Inferior parietal cortex (tissue), 1 donor: ENCODE measurements around the gene CYP24A1.

ENCODE experiments used
- DNase-seq: peaks from one replicate; pipeline ENCODE4 v3.0.0-alpha.2; 2016; ENCODE audit errors: extremely low spot score

The CYP24A1 gene

GRCh38 chr20:54173653-54174456, at the start of gene CYP24A1:
Gene CYP24A1 (minus strand): TSS chr20:54173986. CDS start chr20:54173579, 407 bp downstream.
- DNase-seq, result no peak

- no peak for DNase-seq
These were observed 49.5 kb upstream of the CYP24A1 start for GRCh38 chr20:54223285-54223684.

- no peak for DNase-seq
These were observed 48.5 kb upstream of the CYP24A1 start for GRCh38 chr20:54221996-54222890.

- no peak for DNase-seq
These were observed 47.6 kb upstream of the CYP24A1 start for GRCh38 chr20:54221353-54221752.

- DNase-seq, result no peak
These were observed 46.9 kb upstream of the CYP24A1 start for GRCh38 chr20:54220722-54221121.

GRCh38 chr20:54219751-54220426, 46.1 kb upstream of the CYP24A1 start:
- DNase-seq, result peak; percentile 78

GRCh38 chr20:54218470-54218869, 44.7 kb upstream of the CYP24A1 start:
- DNase-seq, result no peak

GRCh38 chr20:54217762-54218161, 44.0 kb upstream of the CYP24A1 start:
- no peak for DNase-seq

- DNase-seq, result no peak
These were observed 41.5 kb upstream of the CYP24A1 start for GRCh38 chr20:54215157-54215789.

GRCh38 chr20:54214566-54214965, 40.8 kb upstream of the CYP24A1 start:
- no peak for DNase-seq

GRCh38 chr20:54212871-54213270, 39.1 kb upstream of the CYP24A1 start:
- no peak for DNase-seq

GRCh38 chr20:54212226-54212625, 38.4 kb upstream of the CYP24A1 start:
- no peak for DNase-seq

GRCh38 chr20:54209216-54209813, 35.5 kb upstream of the CYP24A1 start:
- DNase-seq, result no peak

GRCh38 chr20:54208548-54209176, 34.9 kb upstream of the CYP24A1 start:
- no peak for DNase-seq

GRCh38 chr20:54207743-54208547, 34.2 kb upstream of the CYP24A1 start, which contains the start of gene PFDN4:
Gene PFDN4 (plus strand): TSS chr20:54208087. CDS start chr20:54208101, 14 bp downstream.
- peak; percentile 84 for DNase-seq

- DNase-seq, result no peak
These were observed 33.4 kb upstream of the CYP24A1 start for GRCh38 chr20:54207053-54207742.

- no peak for DNase-seq
These were observed 31.7 kb upstream of the CYP24A1 start for GRCh38 chr20:54205450-54205849.

GRCh38 chr20:54204481-54204880, 30.7 kb upstream of the CYP24A1 start:
- no peak for DNase-seq

GRCh38 chr20:54204063-54204462, 30.3 kb upstream of the CYP24A1 start:
- no peak for DNase-seq
